PFSK-1 (cell line): ENCODE measurements around the gene SEMA6A.
A peak's percentile ranks its signal among the peaks of the same experiment; 100 is the strongest.

ENCODE experiments used
- FOXP2 ChIP-seq: optimal IDR thresholded peaks from 2 replicates; pipeline ENCODE3; 2011; ENCODE audit warnings: borderline replicate concordance, control low read depth, inconsistent platforms; ENCODE audit not compliant: insufficient read depth; ENCODE audit errors: extremely low read length, extremely low read depth
- POLR2AphosphoS5 ChIP-seq: IDR thresholded peaks from 2 replicates; pipeline ENCODE4 v1.6.1; 2012; ENCODE audit warnings: low read depth, mild to moderate bottlenecking, control low read depth, low read length, moderate library complexity
- SIN3A ChIP-seq: IDR thresholded peaks from 2 replicates; pipeline ENCODE4 v1.6.1; 2012; ENCODE audit warnings: mild to moderate bottlenecking, low read length, moderate library complexity, borderline replicate concordance; ENCODE audit not compliant: insufficient read depth
- TAF1 ChIP-seq: IDR thresholded peaks from 2 replicates; pipeline ENCODE4 v1.6.1; 2012; ENCODE audit warnings: low read length, control low read depth, borderline replicate concordance; ENCODE audit not compliant: insufficient read depth
- TF ChIP-seq, protein P1 (sequence below), 2 experiments: IDR thresholded peaks; 2 replicates each; pipeline versions ENCODE4 v1.6.1 to v1.8.0; 2011 to 2012; ENCODE audit warnings: low read depth in 2 of 2, low read length in 2 of 2, control low read depth in 1 of 2, inconsistent platforms in 1 of 2, mild to moderate bottlenecking in 1 of 2, moderate library complexity in 1 of 2; ENCODE audit not compliant: insufficient read depth in 1 of 2

Gene SEMA6A

DNA sequence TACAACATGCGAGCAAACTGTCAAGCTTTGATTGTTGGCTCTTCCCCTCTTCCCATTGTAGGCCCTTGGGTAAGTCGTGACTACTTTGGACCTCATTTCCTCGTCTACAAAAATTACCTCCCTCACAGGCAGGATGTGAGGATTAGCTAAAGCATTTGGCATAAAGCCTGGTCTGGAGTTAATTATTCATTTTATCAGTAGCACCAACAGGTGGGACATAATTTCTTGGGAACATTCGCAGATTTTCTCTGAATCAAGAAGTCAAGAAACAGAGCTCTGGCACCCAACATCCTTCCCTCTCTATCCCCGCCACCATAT lies 39.9 kb upstream of the SEMA6A start:
- TF ChIP-seq TAF1 = no peak
- no peak for TF ChIP-seq SIN3A
- TF ChIP-seq POLR2AphosphoS5 = no peak
- TF ChIP-seq FOXP2 = no peak
- TF ChIP-seq, protein P1, sequence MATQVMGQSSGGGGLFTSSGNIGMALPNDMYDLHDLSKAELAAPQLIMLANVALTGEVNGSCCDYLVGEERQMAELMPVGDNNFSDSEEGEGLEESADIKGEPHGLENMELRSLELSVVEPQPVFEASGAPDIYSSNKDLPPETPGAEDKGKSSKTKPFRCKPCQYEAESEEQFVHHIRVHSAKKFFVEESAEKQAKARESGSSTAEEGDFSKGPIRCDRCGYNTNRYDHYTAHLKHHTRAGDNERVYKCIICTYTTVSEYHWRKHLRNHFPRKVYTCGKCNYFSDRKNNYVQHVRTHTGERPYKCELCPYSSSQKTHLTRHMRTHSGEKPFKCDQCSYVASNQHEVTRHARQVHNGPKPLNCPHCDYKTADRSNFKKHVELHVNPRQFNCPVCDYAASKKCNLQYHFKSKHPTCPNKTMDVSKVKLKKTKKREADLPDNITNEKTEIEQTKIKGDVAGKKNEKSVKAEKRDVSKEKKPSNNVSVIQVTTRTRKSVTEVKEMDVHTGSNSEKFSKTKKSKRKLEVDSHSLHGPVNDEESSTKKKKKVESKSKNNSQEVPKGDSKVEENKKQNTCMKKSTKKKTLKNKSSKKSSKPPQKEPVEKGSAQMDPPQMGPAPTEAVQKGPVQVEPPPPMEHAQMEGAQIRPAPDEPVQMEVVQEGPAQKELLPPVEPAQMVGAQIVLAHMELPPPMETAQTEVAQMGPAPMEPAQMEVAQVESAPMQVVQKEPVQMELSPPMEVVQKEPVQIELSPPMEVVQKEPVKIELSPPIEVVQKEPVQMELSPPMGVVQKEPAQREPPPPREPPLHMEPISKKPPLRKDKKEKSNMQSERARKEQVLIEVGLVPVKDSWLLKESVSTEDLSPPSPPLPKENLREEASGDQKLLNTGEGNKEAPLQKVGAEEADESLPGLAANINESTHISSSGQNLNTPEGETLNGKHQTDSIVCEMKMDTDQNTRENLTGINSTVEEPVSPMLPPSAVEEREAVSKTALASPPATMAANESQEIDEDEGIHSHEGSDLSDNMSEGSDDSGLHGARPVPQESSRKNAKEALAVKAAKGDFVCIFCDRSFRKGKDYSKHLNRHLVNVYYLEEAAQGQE (IDR thresholded peaks at IDR 0.05; ENCODE audit: insufficient read depth in 1 of 2, low read depth in 2 of 2, low read length in 2 of 2) = no peak

DNA sequence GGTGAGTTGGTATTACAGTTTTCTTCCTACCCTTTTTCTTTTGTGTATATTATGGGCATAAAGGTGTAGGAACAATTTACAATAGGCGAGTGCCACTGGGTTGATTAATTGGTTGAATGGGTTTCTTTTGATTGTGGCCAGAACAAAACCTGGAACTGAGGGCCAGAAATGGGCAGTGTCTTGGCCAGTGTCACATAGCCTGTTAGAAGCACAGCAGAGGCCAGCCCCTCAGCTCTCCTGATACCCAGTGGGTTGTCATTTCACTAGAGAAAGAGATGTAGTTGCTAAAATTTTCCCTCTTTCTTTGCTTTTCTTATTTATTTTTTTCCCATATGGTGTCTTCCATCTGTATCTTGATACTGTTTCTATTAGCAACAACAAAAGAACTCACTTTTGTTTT lies 38.8 kb upstream of the SEMA6A start:
- peak; percentile 18; the same call in 1 of the 2 replicates for TF ChIP-seq TAF1
- TF ChIP-seq POLR2AphosphoS5 = no peak
- TF ChIP-seq FOXP2 = no peak
- TF ChIP-seq, protein P1 (IDR thresholded peaks at IDR 0.05; ENCODE audit: insufficient read depth in 1 of 2, low read depth in 2 of 2, low read length in 2 of 2) = no peak
- TF ChIP-seq SIN3A = no peak

DNA sequence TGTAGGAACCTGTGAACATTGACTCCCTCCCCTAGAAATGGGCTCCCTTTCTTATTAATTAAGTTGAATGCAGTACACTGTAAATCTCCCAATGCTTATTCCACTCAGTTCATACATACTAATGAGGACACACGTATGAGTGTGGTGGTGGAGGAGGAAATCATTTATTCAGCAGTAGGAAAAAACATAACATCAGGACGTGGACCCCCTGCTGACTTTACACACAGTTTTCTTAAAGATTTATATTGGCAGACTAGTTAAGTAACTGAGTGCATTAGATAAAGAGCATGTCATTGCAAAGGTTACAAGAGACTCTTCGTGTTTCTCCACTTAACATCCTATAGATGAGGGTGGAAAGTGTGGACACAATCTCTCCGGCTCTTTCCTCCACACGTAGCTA lies 37.8 kb upstream of the SEMA6A start:
- TF ChIP-seq POLR2AphosphoS5 (no peak), SIN3A (no peak), TAF1 (no peak), FOXP2 (no peak)
- TF ChIP-seq, protein P1 (IDR thresholded peaks at IDR 0.05; ENCODE audit: insufficient read depth in 1 of 2, low read depth in 2 of 2, low read length in 2 of 2) = no peak

DNA sequence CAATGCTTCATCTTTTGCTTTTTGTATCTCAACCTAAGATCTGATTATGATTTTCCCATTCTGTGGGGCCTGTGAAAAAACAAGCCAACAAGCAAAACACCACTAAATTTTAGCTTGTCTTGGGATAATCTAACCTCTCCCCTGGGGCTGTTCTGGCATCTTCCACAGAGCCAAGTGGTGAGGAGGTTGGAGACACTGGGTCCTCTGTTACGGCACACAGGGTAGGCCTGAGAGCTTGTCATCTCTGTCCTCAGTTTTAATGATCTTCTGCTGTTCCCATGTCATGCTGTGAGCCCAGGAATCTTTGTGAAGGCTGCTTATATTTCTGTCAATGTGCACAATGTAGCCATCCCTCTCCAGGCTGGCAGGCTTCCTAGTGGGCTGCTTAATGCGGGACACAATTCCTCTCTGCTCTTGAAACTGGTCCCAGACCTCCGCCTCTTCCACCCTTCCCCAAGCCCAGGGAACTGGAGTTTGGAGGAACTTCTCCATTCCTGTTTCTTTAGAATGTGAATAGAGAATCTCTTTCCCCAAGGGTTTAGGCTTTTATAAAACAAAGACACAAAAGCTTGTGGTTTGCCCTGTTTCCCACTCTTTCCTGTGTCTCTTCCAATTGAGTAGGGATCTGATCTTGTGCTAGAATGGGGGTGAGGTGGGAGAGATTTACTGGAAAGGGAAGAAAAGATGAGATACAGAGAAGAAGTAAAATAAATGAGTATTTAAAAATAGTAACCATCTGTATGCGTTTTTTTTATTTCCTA lies 30.9 kb upstream of the SEMA6A start:
- TF ChIP-seq, protein P1 (IDR thresholded peaks at IDR 0.05; ENCODE audit: insufficient read depth in 1 of 2, low read depth in 2 of 2, low read length in 2 of 2) = no peak
- TF ChIP-seq TAF1 (no peak), SIN3A (no peak)

DNA sequence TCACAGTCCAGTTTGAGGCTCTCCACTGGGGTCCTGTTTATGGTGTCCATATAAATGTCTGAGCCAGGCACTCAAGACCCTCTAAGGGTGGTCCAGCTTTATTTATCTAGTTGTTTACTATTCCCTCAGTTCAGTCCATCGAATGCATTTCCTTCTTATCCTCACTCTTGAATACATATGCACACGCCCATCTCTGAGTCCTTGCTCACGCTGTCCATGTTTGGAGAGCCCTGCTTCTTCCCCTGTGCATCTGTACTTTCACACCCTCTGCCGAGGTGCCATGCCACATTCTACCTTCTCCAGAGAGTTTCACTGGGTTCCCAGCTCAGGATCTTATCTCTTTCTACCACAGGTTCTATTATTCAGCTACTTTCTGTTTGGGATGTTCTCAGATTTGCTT lies 30.2 kb upstream of the SEMA6A start:
- TF ChIP-seq SIN3A = no peak
- TF ChIP-seq, protein P1 (IDR thresholded peaks at IDR 0.05; ENCODE audit: insufficient read depth in 1 of 2, low read depth in 2 of 2, low read length in 2 of 2) = no peak
- no peak for TF ChIP-seq POLR2AphosphoS5
- TF ChIP-seq FOXP2 = no peak
- no peak for TF ChIP-seq TAF1
